Non-pigmented ciliary epithelial cell (primary cell): ENCODE measurements around the gene NRCAM.
"Not testable (repeated sequence)": the region's sequence is repeated elsewhere in the genome, so short reads cannot be mapped to it uniquely, and the experiment has no call there.

ENCODE experiments used
- DNase-seq: peaks from one replicate; pipeline ENCODE4 v3.0.0-alpha.2; 2010; ENCODE audit warnings: low read depth

NRCAM gene

GRCh38 chr7:108278776-108279175 lies 177.5 kb downstream of the NRCAM start:
- no peak for DNase-seq

GRCh38 chr7:108278281-108278680 lies 178.0 kb downstream of the NRCAM start:
- no peak for DNase-seq

- not testable (repeated sequence) for DNase-seq
These were observed 181.8 kb downstream of the NRCAM start for GRCh38 chr7:108274447-108274846.

- DNase-seq: not testable (repeated sequence)
These were observed 183.3 kb downstream of the NRCAM start for GRCh38 chr7:108272891-108273290.

- DNase-seq: no peak
These were observed 185.7 kb downstream of the NRCAM start for GRCh38 chr7:108270385-108271015.

DNA sequence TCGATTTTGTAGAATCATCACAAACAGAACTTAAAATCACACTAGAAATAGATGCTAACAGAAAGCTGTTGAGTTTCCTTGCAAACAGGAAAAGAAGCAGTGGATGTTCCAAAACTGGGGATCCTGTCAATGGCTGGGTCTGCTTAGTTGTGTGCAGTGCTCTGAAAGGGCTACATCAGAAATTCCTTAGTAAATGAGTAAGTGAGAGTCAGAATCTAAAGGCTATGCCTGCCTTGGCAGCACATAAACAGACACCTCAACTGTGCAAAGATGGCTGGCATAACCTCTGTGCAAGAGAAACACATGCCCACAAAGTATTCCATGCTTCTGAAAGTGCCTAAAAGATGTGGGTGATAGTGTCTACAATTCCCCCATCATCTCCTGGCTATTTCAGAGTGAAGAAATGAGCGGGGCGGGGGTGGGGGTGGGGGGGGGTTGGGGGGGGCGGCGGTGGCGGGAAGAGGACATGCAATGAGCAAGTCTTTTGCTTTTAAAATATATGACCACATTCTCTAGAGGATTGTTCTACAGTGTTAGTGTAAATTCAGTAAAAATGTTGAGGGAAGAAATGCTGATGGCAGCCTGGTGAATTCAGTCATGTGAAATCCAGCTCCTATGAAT lies 187.9 kb downstream of the NRCAM start:
- DNase-seq: no peak

GRCh38 chr7:108267615-108268014 lies 188.6 kb downstream of the NRCAM start:
- DNase-seq: no peak

DNA sequence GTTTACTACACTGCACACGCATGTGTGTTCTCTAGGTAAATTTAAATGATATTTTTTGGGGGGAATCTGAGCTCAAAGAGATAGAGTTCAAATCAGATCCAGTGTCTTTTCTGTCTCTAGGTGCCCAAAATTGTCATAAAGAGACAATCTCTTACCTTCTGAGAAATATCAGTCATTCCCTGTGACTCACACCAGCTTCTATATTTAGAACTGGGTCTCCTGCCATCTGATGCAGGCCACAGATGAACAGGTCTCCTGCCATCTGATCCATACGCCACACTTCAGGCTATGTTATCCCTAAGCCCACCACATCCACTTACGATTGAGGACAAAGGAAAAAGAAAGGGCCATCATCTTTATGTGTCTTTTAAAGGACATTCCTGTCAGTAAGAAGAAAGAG lies 189.7 kb downstream of the NRCAM start:
- no peak for DNase-seq

DNA sequence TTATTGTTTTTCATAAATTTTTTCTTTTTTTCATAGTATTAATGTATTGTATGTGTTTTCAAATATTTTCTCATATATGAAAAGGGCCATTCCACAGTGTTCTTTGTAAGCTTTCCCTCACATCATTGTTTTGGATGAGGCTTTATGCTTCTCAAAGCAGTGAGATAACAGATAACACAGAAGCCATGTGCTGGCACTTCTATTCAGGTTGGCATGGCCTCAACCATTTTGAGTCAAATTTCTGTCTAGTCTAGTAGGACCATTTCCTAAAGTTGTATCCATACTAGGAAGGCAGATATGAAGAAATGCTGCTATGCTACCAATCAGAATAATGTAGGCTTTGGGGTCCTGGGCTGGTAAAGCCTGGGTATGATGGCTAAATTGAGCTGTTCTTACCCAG lies 190.2 kb downstream of the NRCAM start:
- no peak for DNase-seq

DNA sequence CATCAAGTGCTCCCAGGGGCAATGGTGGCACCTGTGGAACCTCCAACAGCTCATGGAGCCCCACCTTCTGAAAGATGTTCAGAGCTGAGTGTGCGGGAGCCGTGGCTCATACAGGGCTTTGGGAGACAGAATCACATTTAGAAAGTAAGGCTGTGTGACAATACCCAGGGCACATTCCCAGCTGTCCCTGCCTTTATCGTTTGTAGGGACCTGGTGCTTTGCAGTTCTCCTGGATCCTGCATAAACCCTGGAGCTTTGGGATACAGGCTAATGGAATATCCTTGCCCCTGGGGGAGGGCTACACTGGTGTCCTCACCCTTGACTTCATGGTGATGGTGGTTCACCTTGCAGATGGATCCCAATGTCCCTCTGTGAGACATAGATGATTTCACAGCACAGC lies 191.2 kb downstream of the NRCAM start:
- DNase-seq: no peak

- no peak for DNase-seq
These were observed 192.8 kb downstream of the NRCAM start for GRCh38 chr7:108263425-108263824.

DNA sequence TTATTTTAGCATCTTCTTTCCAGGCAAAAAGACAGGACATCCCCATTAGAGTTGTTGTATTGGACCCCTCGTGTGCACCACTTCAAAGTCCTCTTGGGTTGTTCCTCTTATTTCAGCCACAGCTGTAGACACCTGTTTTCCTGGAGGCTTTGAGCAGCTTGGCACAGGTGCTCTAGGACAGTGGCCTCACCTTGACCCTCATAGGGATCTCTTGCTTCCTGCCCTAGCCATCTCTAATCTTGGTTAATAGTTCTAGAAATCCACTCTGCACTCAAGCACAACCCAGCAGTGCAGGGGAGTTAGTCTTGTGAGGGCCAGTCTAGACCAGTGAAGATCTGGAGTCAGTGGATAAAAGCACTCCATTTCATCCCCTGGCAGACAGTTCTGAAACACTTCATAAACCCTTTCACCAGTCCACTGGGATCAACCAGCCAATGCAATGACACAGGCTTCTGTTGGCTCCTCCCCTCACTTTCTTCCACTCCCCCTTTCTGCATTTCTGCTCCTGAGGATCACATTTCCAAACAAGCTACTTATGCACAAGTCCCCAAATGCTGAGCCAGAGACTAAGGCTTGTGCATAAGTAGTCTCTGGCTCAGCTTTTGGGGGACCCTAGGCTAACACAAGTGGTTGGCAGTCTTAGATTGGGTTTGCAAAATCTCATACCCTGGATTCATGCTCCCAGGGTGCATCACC lies 194.5 kb downstream of the NRCAM start:
- DNase-seq: no peak

DNA sequence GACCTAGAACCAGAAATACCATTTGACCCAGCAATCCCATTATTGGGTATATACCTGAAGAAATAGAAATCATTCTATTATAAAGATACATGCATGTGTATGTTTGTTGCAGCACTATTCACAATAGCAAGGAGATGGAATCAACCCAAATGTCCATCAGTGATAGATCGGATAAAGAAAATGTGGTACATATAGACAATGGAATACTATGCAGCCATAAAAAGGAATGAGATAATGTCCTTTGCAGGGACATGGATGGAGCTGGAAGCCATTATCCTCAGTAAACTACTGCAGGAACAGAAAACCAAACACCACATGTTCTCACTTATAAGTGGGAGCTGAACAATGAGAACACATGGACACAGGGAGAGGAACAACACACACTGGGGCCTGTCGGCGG lies 196.8 kb downstream of the NRCAM start:
- not testable (repeated sequence) for DNase-seq

- DNase-seq: no peak
These were observed 198.3 kb downstream of the NRCAM start for GRCh38 chr7:108257954-108258353.

GRCh38 chr7:108254259-108254658 lies 202.0 kb downstream of the NRCAM start:
- no peak for DNase-seq

DNA sequence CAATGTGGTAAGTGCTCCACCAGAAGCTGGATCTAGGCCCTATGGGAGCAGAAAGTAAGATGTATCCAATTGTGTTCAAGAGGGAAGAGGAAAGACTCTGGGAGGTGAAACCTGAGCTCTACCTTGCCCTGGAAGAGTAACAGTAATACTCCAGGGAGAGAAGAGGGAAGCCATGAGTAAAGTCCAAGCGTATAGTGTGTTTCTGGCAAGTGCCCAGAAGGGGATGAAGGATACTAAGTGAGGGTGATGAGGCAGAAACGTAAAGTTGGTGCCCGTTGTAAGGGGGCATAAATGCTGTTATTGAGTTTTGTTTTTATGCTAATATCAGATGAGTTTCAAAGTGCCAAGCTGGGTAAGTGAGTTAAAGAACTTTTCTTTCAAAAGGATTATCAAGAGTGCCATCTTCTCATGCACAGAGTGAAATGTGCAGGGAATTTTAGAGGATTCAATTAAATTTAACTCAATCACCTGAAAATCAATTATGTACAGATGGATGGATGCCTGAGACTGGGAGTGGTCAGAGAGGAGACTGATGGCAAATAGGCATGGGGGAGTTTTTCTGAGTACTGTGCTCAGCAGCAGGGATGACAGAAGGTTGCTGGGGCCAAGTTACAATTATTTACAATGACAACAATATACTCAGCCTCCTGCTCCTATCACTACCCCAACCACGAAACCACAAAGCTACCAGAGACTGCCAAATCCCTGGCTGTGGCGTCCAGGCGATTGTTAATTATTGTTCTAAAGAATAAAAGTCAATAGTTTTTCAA lies 202.8 kb downstream of the NRCAM start:
- no peak for DNase-seq

GRCh38 chr7:108252177-108252576 lies 204.1 kb downstream of the NRCAM start:
- DNase-seq: no peak

GRCh38 chr7:108251700-108252099 lies 204.5 kb downstream of the NRCAM start:
- DNase-seq: no peak

GRCh38 chr7:108249453-108249852 lies 206.8 kb downstream of the NRCAM start:
- no peak for DNase-seq

GRCh38 chr7:108248821-108249220 lies 207.4 kb downstream of the NRCAM start:
- no peak for DNase-seq

- DNase-seq: no peak
These were observed 207.8 kb downstream of the NRCAM start for GRCh38 chr7:108248418-108248817.

GRCh38 chr7:108247614-108248013 lies 208.6 kb downstream of the NRCAM start:
- no peak for DNase-seq
